GM19468 (cell line): Measurements from ENCODE around the gene NR1D1.

Source experiments
- ATAC-seq: cut with Tn5 transposase; IDR thresholded peaks from one replicate; pipeline ENCODE4 v1.9.1; 2021; ENCODE audit warnings: mild to moderate bottlenecking, moderate library complexity, moderate number of reproducible peaks; ENCODE audit not compliant: unreplicated experiment; ENCODE audit errors: extremely low read depth

The NR1D1 gene

GRCh38 chr17:40112191-40112711, 11.9 kb upstream of the NR1D1 start:
- no peak for ATAC-seq

GRCh38 chr17:40111221-40112128, 11.1 kb upstream of the NR1D1 start:
- no peak for ATAC-seq

GRCh38 chr17:40110026-40110845, 9.8 kb upstream of the NR1D1 start:
- ATAC-seq = no peak

- ATAC-seq = no peak
Measured at GRCh38 chr17:40108970-40109824, 8.8 kb upstream of the NR1D1 start.

- ATAC-seq = no peak
Measured at GRCh38 chr17:40107522-40108174, 7.3 kb upstream of the NR1D1 start.

- no peak for ATAC-seq
Measured at GRCh38 chr17:40106760-40107521, 6.6 kb upstream of the NR1D1 start.

GRCh38 chr17:40105861-40106759, 5.7 kb upstream of the NR1D1 start:
- no peak for ATAC-seq

GRCh38 chr17:40104594-40105486, 4.5 kb upstream of the NR1D1 start:
- ATAC-seq = no peak

GRCh38 chr17:40103688-40104087, 3.3 kb upstream of the NR1D1 start:
- no peak for ATAC-seq

GRCh38 chr17:40103071-40103661, 2.8 kb upstream of the NR1D1 start:
- ATAC-seq = no peak

GRCh38 chr17:40101367-40102210, 1.2 kb upstream of the NR1D1 start:
- ATAC-seq = no peak

- ATAC-seq = no peak
Measured at GRCh38 chr17:40100669-40101366, 429 bp upstream of the NR1D1 start.

- ATAC-seq = no peak
Measured at GRCh38 chr17:40099619-40100418, 570 bp downstream of the NR1D1 start.
